ENCODE results near the gene RAB31.
A peak's percentile ranks its signal among the peaks of the same experiment; 100 is the strongest.

The RAB31 gene

GRCh38 chr18:9737006-9737405 is 28.9 kb downstream of the RAB31 start:
- no peak for DNase-seq

- peak in 51 of 56 donors; percentile 10 to 91 (median 51) for DNase-seq
These were observed 29.5 kb downstream of the RAB31 start for GRCh38 chr18:9737472-9738121.

GRCh38 chr18:9738266-9738969 is 30.3 kb downstream of the RAB31 start:
- DNase-seq: no peak

- DNase-seq: no peak
These were observed 31.4 kb downstream of the RAB31 start for GRCh38 chr18:9739516-9739915.

GRCh38 chr18:9740071-9740470 is 32.0 kb downstream of the RAB31 start:
- no peak for DNase-seq

GRCh38 chr18:9741406-9741792 is 33.3 kb downstream of the RAB31 start:
- no peak for DNase-seq

GRCh38 chr18:9741793-9742523 is 33.9 kb downstream of the RAB31 start:
- peak in 4 of 56 donors; percentile 16 to 56 (median 34) for DNase-seq

- DNase-seq: peak in 7 of 56 donors; percentile 8 to 56 (median 27)
These were observed 34.5 kb downstream of the RAB31 start for GRCh38 chr18:9742524-9743131.

- peak in 2 of 56 donors; percentile 14 to 33 for DNase-seq
These were observed 35.3 kb downstream of the RAB31 start for GRCh38 chr18:9743200-9744016.

- DNase-seq: no peak
These were observed 38.9 kb downstream of the RAB31 start for GRCh38 chr18:9746958-9747357.

GRCh38 chr18:9749611-9750010 is 41.5 kb downstream of the RAB31 start:
- no peak for DNase-seq

- no peak for DNase-seq
These were observed 42.0 kb downstream of the RAB31 start for GRCh38 chr18:9750112-9750511.

- no peak for DNase-seq
These were observed 42.7 kb downstream of the RAB31 start for GRCh38 chr18:9750606-9751304.

GRCh38 chr18:9751371-9752031 is 43.4 kb downstream of the RAB31 start:
- DNase-seq: no peak

GRCh38 chr18:9753846-9754245 is 45.7 kb downstream of the RAB31 start:
- DNase-seq: no peak

- DNase-seq: no peak
These were observed 47.0 kb downstream of the RAB31 start for GRCh38 chr18:9755110-9755509.

- no peak for DNase-seq
These were observed 47.5 kb downstream of the RAB31 start for GRCh38 chr18:9755615-9756014.

- no peak for DNase-seq
These were observed 48.3 kb downstream of the RAB31 start for GRCh38 chr18:9756271-9756932.

- DNase-seq: no peak
These were observed 48.9 kb downstream of the RAB31 start for GRCh38 chr18:9756933-9757470.
